Esophagus squamous epithelium (tissue), 5 donors: Measurements from ENCODE around the gene OR56A3. TPM values are rescaled to one million over a fixed set of nuclear protein-coding genes. Genes with fewer than 3 reads are reported as not detected.

ENCODE experiments used
- DNase-seq: peaks from one replicate; lab custom pipeline; 2025; lab: John Stamatoyannopoulos, UW
- H3K27ac ChIP-seq, 4 donors: fragments of 200-600 bp; sonication (generic); one replicate each; pipeline ENCODE4 v1.5.1; 2016 to 2019; ENCODE audit warnings: mild to moderate bottlenecking in 1 of 4
- H3K27me3 ChIP-seq, 4 donors: fragments of 200-600 bp; sonication (generic); 1 replicate in 3 of 4; 2 replicates in 1 of 4; pipeline versions ENCODE4 v1.5.1 to v1.6.0; 2017 to 2021; ENCODE audit warnings: antibody characterized with exemption in 1 of 4
- H3K36me3 ChIP-seq, 3 donors: fragments of 200-600 bp; sonication (generic); one replicate each; pipeline ENCODE4 v1.5.1; 2016 to 2019
- H3K4me1 ChIP-seq, 3 donors: fragments of 200-600 bp; sonication (generic); one replicate each; pipeline ENCODE4 v1.5.1; 2017 to 2019
- H3K4me3 ChIP-seq, 4 donors: fragments of 200-600 bp; sonication (generic); 1 replicate in 3 of 4; 2 replicates in 1 of 4; pipeline ENCODE4 v1.5.1; 2016 to 2019; ENCODE audit warnings: mild to moderate bottlenecking in 2 of 4, moderate library complexity in 1 of 4
- H3K9me3 ChIP-seq, 3 donors: fragments of 200-600 bp; sonication (generic); one replicate each; pipeline ENCODE4 v1.5.1; 2016 to 2019
- CTCF ChIP-seq, 6 experiments: fragments of 450-650 bp in 4 of 6; fragments of 200-600 bp in 2 of 6; sonication (generic) in 2 of 6; IDR thresholded peaks; one replicate each; pipeline ENCODE4 v1.5.1; 2016 to 2019; ENCODE audit warnings: antibody characterized with exemption in 6 of 6, mild to moderate bottlenecking in 4 of 6, moderate library complexity in 4 of 6
- POLR2A ChIP-seq, 4 donors: fragments of 450-650 bp; IDR thresholded peaks; one replicate each; pipeline ENCODE4 v1.6.1; 2017; ENCODE audit warnings: antibody characterized with exemption in 4 of 4, mild to moderate bottlenecking in 4 of 4, moderate library complexity in 3 of 4
- WGBS, 2 donors: methylation state at CpG; one replicate each; pipeline ENCODE4 v1.1.5; 2018; 5-methylcytosine and 5-hydroxymethylcytosine counted together
- intact Hi-C: fragments of 100-400 bp; cut with DNase I; formaldehyde crosslinking; loops from one replicate; pipeline ENCODE4 v1.15.0; 2022
- total RNA-seq, 4 donors: library from RNA; depleted of rRNA; stranded (reverse); fragments of >200 nt; gene quantifications; one replicate each; pipeline ENCODE4 v1.1.0, GENCODE V29; 2016
- donor health status: DM: yes; HTN: yes; CAD: no.

OR56A3 gene
- total RNA-seq, 4 donors from 2014 or later, result not detected

DNA sequence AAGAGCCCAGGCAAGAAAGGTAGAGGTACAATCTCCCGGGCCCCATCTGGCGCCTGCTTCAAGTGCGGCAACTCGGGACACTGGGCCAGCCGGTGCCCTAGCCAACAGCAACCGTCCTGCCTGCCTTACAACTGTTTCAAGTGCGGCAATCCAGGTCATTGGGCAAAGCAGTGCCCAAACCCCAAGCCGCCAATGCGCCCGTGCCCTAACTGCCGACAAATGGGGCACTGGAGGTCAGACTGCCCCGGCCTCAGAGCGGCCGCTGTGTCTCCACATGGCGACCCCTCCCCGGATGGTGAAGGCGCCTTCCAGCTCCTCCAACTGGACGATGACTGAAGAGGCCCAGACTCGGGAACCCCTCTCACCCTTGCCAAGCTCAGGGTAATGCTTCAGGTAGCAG lies 11.4 kb upstream of the OR56A3 start:
- no peaks in the 10 kb centered on the region for H3K27me3 ChIP-seq
- H3K4me3 ChIP-seq, result no peak overlapping the region
- WGBS, 2 donors, result 89 to 96% methylated on average over 8 to 16 of the region's 19 CpGs
- H3K9me3 ChIP-seq, result peaks cover 0 to 10% (median 0%) of the 10 kb centered on the region in 3 donors
- intact Hi-C loops, result no loop called here
- TF ChIP-seq CTCF (IDR thresholded peaks at IDR 0.05) (no peak), POLR2A (IDR thresholded peaks at IDR 0.05) (no peak)
- no peaks in the 10 kb centered on the region for H3K4me1 ChIP-seq
- no peak for DNase-seq
- H3K27ac ChIP-seq, result no peak overlapping the region
- H3K36me3 ChIP-seq, result no peaks in the 10 kb centered on the region

GRCh38 chr11:5931061-5931460 lies 11.0 kb upstream of the OR56A3 start:
- intact Hi-C loops, result no loop called here
- 86 to 89% methylated on average over 8 of the region's 8 CpGs for WGBS, 2 donors

DNA sequence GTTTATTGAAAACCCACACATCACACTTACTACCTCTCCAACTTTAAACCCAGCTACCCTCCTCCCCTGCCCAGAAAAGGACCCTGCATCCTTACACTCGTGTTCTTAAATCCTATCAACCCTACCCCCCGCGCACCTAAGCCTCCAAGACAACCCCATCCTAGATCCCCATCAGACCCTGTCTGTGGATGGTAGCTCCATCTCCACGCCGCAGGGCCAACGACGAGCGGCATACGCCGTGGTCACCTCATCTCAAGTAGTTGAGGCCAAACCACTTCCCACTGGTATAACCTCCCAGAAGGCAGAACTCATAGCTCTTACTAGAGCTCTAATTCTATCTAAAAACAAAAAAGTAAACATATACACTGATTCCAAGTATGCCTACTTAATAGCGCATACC lies 9.4 kb upstream of the OR56A3 start:
- TF ChIP-seq CTCF (IDR thresholded peaks at IDR 0.05), result no peak
- no peak for TF ChIP-seq POLR2A (IDR thresholded peaks at IDR 0.05)
- WGBS, 2 donors, result 92 to 93% methylated on average over 8 to 11 of the region's 11 CpGs
- Histone ChIP-seq H3K4me1 (no peaks in the 10 kb centered on the region), H3K36me3 (no peaks in the 10 kb centered on the region), H3K4me3 (no peak overlapping the region), H3K9me3 (peaks cover 0 to 10% (median 0%) of the 10 kb centered on the region in 3 donors), H3K27ac (no peak overlapping the region), H3K27me3 (no peaks in the 10 kb centered on the region)
- intact Hi-C loops, result no loop called here
- no peak for DNase-seq

More at GRCh38 chr11:5931061-5931460, 11.0 kb upstream of the OR56A3 start:
- Histone ChIP-seq H3K27ac (no peak overlapping the region), H3K4me1 (no peaks in the 10 kb centered on the region), H3K36me3 (no peaks in the 10 kb centered on the region), H3K4me3 (no peak overlapping the region), H3K27me3 (no peaks in the 10 kb centered on the region), H3K9me3 (peaks cover 0 to 10% (median 0%) of the 10 kb centered on the region in 3 donors)
- no peak for TF ChIP-seq POLR2A (IDR thresholded peaks at IDR 0.05)
- TF ChIP-seq CTCF (IDR thresholded peaks at IDR 0.05), result no peak
- DNase-seq, result no peak

GRCh38 chr11:5933116-5933515 lies 8.9 kb upstream of the OR56A3 start:
- H3K4me3 ChIP-seq, result no peak overlapping the region
- intact Hi-C loops, result no loop called here
- DNase-seq, result no peak
- no peaks in the 10 kb centered on the region for H3K4me1 ChIP-seq
- no peaks in the 10 kb centered on the region for H3K27me3 ChIP-seq
- H3K9me3 ChIP-seq, result peaks cover 0 to 10% (median 0%) of the 10 kb centered on the region in 3 donors
- no peak overlapping the region for H3K27ac ChIP-seq
- H3K36me3 ChIP-seq, result no peaks in the 10 kb centered on the region
- WGBS, 2 donors, result 85 to 89% methylated on average over 10 of the region's 10 CpGs
- TF ChIP-seq CTCF (IDR thresholded peaks at IDR 0.05) (no peak), POLR2A (IDR thresholded peaks at IDR 0.05) (no peak)

DNA sequence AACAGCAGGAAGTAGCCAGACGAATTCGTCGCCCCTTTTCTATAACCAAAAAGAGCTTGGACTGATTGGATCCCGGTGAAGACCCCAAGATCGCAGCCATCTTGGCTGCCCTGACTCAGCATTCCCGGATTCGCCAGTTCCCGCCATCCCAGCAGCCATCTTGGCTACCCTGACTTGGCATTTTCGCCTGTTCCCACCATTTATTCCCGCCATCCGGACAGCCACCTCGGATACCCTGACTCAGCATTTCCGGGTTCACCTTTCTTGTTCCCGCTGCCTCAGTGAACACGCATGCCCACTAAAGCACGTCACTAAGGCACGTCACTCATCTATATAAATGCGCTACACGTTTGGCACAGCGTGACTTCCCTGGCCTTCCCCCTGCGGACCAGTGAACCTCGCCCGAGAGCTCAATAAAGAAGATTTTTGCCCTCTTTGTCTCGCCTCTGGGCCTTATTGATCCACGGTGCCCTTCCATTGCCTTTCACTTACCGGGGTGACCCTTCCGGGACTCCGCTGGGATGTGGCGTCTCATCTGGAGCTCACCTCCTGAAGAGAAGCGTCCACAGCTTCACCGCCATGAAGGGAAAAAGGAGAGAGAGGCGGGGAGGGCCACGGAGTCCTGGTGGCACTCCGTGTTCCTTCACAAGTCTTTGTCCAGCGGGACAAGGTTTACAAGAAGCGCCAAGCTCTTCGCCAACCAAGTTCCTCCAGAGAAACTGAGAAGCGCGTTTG lies 4.0 kb upstream of the OR56A3 start:
- no peak overlapping the region for H3K27ac ChIP-seq
- no peak for TF ChIP-seq CTCF (IDR thresholded peaks at IDR 0.05)
- TF ChIP-seq POLR2A (IDR thresholded peaks at IDR 0.05), result no peak
- H3K9me3 ChIP-seq, result no peaks in the 10 kb centered on the region
- DNase-seq, result no peak
- no peaks in the 10 kb centered on the region for H3K4me1 ChIP-seq
- 86 to 91% methylated on average over 25 to 31 of the region's 39 CpGs for WGBS, 2 donors
- H3K4me3 ChIP-seq, result no peak overlapping the region
- H3K36me3 ChIP-seq, result no peaks in the 10 kb centered on the region
- intact Hi-C loops, result no loop called here
- no peaks in the 10 kb centered on the region for H3K27me3 ChIP-seq
